NCI-H2171 (cell line): Measurements from ENCODE around the gene CDC25B.
A peak's percentile ranks its signal among the peaks of the same experiment; 100 is the strongest.
"Not testable (repeated sequence)": the region's sequence is repeated elsewhere in the genome, so short reads cannot be mapped to it uniquely, and the experiment has no call there.

Source experiments
- DNase-seq: peaks from one replicate; lab custom pipeline; 2025; lab: John Stamatoyannopoulos, UW

Gene CDC25B

DNA sequence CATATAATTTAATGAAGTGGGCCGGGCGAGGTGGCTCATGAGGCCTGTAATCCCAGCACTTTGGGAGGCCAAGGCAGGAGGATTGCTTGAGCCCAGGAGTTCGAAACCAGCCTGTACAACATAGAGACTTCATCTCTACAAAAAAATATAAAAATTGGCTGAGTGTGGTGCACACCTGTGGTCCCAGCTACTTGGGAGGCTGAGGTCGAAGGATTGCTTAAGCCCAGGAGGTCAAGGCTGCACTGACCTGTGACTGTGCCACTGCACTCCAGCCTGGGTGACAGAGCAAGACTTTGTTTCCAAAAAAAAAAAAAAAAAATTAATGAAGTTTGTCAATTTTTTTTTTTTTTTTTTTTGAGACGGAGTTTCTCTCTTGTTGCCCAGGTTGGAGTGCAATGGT lies 33.8 kb downstream of the CDC25B start:
- not testable (repeated sequence) for DNase-seq

- DNase-seq = no peak
Observed at GRCh38 chr20:3836132-3836531, 40.0 kb downstream of the CDC25B start.

DNA sequence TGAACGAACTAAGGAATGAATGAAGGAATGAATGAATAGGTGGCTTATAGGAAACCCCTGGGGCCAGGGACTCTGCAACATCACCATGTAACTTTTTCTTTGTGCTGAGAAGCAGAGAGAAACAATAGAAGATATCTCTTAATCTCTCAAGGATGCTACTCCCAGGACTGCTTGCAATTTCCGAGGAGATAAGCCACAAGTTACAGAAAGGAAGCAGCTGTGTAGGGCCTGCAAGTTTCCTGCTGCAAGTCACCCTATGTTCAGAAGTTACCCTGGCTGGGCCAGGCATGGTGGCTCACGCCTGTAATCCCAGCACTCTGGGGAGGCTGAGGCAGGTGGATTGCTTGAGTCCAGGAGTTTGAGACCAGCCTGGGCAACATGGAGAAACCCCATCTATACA lies 43.2 kb downstream of the CDC25B start:
- no peak for DNase-seq

DNA sequence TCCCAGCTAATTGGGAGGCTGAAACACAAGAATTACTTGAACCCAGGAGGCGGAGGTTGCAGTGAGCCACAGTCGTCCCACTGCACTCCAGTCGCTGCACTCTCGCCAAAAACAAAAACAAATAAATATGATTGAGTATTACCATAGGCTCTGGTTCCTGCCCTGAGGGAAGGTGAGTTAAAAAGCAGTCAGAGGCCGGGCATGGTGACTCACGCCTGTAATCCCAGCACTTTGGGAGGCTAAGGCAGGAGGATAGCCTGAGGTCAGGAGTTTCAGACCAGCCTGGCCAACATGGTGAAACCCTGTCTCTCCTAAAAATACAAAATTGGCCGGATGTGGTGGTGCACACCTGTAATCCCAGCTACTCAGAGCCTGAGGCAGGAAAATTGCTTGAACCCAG lies 44.1 kb downstream of the CDC25B start:
- not testable (repeated sequence) for DNase-seq

DNA sequence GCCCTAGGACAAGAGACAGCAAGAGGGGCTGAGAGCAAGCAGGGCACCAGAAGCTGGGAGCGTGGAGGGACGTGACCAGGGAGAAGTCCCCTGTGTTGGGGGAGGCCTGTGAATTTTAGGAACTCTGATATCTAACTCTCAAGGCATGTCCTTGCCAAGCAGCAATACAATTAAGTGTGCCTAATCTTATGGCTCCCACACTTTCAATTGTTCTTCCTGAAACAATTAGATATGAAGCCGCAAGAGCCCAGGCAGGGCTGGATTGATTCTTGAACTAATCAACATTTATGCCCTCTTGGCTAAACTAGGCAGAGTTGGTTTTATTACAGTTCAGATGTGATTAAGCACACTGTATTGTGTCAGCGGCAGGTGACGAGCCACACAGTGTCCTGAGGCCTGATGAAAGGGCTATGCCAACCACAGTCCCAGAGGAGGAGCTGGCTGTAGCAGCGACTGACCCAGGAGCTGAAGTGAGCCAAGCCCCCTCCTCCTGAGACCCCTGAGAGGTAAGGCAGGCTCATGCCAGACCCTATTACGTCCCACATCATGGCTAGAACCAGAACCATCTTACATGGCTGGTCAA lies 46.3 kb downstream of the CDC25B start:
- no peak for DNase-seq

DNA sequence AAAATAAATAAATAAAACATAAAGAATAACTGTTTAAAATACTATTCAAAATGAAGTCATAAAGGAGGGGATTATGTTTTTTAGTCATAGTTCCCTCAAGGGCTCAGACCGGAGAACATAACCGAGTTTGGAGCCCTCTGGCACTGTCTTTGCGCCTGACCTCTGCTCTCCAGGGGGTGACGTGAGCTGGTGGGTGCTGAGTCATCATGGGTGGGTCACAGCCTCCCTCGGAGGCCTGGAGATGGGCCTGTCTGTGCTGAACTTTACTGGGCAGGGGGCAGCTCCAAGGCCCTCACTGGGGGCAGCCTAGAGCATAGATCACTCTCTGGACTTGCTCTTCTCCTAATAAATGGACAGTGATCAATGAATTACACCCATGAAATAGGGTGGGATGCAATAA lies 47.4 kb downstream of the CDC25B start:
- no peak for DNase-seq

DNA sequence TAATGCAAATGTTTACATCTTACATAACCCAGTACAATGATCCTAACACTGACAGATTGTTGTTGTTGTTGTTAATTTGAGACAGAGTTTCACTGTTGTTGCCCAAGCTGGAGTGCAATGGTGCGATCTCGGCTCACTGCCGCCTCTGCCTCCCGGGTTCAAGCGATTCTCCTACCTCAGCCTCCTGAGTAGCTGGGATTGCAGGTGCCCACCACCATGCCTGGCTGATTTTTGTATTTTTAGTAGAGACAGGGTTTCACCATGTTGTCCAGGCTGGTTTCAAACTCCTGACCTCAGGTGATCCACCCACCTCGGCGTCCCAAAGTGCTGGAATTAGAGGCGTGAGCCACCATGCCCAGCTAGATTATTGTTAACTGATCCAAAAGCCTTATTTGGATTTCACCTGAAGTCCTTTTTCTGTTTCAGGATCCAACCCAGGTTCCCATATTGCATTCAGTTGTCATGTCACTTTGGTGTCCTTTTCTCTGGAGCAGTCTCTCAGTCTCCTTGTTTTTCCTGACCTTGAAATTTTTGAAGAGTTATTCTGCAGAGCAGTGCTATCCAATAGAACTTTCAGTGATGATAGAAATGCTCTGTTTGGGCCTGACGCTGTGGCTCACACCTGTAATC lies 48.0 kb downstream of the CDC25B start:
- not testable (repeated sequence) for DNase-seq

DNA sequence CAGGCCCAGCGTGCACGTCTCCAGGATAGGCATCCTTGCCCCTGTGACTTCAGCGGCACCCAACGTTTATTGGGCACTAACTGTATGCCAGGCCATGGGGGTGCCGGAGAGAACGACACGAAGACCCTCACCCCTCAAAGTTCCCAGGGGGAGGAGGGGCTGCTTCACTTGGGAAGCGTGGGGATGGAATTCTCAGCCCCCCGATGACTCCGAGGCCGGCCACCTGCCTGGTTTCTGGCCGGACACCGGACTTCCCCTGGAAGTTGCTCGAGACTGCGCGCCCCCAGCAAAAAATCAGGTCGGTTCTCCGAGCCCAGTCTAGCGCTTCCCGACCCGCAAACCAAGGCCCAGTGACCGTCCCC lies 50.2 kb downstream of the CDC25B start:
- no peak for DNase-seq

DNA sequence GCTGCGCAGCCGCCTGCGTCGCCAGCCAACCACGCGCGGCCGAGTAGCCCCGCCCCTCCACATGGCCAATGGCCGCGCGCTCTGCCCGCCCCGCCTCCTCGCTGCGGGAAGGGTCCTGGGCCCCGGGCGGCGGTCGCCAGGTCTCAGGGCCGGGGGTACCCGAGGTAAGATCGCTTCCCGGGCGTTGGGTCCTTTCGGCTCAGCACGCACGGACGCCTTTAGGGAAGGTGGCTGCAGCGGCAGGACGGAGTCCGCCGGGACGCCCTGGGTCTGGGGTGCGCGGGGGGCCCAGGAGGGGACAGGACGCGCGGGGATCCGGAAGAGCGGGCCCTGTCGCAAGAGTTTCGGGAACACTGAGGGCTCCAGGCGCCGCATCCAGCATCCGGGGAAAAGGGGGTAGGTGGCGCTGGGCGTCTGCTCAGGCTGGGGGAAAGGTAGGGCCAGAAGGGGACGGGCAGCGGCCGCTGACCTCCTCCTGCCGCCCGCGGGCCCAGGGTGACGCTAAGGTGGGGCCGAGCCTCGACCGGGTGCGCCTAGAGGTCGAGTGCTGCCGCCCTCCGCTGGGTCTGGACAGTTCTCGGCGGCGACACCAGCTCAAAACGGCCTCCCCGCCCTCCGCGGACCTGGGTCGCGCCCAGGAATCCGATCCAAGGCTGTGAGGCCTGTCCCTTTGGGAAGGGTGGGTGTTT lies 50.8 kb downstream of the CDC25B start, which contains the start of gene MAVS:
TSS of gene MAVS (plus strand) at position 95 of the 689 bp plus-strand sequence. CDS start 7,791 bp downstream, outside the sequence.
- DNase-seq = peak; percentile 92

DNA sequence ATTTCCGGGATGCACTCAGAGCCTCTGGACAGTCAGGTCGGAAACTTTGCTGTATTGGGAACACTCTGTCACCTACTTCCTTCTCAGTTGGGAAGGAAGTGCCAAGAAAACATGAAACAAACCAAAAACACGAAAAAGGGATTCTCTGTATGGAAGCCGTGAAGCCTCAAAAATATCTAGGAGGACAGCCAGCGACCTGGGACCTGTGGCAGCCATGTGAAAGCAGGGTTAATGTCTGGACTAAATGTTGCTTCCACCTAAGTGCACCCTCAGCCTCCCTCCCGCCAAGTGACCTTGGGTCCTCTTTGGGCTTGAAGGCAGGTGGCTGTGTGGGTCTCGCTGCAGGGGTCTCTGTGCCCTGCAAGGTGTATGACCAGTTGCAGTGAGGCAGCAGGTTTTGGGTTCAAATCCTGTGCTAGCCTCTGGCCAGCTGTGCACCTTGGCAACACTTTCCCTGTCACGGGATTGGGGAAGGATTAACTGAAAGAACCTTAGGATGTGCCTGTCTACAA lies 51.4 kb downstream of the CDC25B start:
- no peak for DNase-seq

DNA sequence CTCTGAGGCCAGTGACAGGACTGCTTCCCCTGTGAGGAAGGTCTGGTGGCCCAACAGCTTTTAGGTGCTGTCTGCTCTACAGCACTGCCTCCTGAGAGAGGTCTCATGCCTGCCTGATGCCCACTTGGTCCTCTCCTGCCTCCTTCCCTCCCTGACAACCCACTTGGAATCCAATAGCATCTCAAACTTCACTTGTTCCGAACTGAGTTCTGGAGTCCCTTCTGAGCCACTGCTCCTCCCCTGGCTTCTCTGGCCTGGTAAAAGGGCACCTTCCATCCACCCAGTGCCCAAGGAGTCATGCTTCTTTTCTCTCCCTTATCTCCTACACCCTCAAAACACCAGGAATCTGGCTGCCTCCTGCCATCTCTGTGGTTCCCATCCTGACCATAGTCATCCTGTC lies 52.5 kb downstream of the CDC25B start:
- no peak for DNase-seq

DNA sequence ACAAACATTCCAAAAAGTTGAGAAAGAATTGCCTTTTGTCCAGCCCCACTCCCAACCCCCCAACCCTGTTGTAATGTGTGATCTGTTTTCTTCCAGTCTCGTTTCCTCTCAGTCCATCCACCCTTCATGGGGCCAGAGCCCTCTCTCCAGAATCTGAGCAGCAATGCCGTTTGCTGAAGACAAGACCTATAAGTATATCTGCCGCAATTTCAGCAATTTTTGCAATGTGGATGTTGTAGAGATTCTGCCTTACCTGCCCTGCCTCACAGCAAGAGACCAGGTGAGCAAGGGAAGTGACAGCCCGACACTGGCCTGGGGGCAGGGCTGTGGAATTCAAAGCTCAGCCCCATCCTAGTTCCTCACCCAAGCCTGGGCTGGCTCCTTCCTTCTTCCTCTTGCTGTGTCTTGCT lies 58.4 kb downstream of the CDC25B start:
- no peak for DNase-seq
